Stomach smooth muscle (tissue), 2 donors: ENCODE results near the gene ADAMTS8.

Experiments used
- H3K27ac ChIP-seq: one replicate; pipeline ENCODE4 v1.7.0; 2013; ENCODE audit warnings: mild to moderate bottlenecking, low read length, inconsistent platforms
- H3K27me3 ChIP-seq, 2 donors: one replicate each; pipeline ENCODE4 v1.7.0; 2013; ENCODE audit warnings: low read length in 2 of 2; ENCODE audit not compliant: insufficient read depth in 2 of 2, control insufficient read depth in 1 of 2
- H3K36me3 ChIP-seq, 2 donors: one replicate each; pipeline ENCODE4 v1.7.0; 2013; ENCODE audit warnings: low read length in 2 of 2; ENCODE audit not compliant: control insufficient read depth in 2 of 2, insufficient read depth in 2 of 2
- H3K4me1 ChIP-seq: one replicate; pipeline ENCODE4 v1.7.0; 2013; ENCODE audit warnings: low read length; ENCODE audit not compliant: control insufficient read depth, insufficient read depth
- H3K4me3 ChIP-seq, 2 donors: one replicate each; pipeline ENCODE4 v1.7.0; 2013; ENCODE audit warnings: low read length in 2 of 2
- H3K9ac ChIP-seq, 2 donors: one replicate each; pipeline ENCODE4 v1.7.0; 2013; ENCODE audit warnings: low read length in 2 of 2, mild to moderate bottlenecking in 1 of 2
- H3K9me3 ChIP-seq, 2 donors: one replicate each; pipeline ENCODE4 v1.7.0; 2013; ENCODE audit warnings: low read length in 2 of 2; ENCODE audit not compliant: control insufficient read depth in 2 of 2
- donor health status: healthy.
- donor health status: Pancreatic carcinoma.

ADAMTS8 gene

DNA sequence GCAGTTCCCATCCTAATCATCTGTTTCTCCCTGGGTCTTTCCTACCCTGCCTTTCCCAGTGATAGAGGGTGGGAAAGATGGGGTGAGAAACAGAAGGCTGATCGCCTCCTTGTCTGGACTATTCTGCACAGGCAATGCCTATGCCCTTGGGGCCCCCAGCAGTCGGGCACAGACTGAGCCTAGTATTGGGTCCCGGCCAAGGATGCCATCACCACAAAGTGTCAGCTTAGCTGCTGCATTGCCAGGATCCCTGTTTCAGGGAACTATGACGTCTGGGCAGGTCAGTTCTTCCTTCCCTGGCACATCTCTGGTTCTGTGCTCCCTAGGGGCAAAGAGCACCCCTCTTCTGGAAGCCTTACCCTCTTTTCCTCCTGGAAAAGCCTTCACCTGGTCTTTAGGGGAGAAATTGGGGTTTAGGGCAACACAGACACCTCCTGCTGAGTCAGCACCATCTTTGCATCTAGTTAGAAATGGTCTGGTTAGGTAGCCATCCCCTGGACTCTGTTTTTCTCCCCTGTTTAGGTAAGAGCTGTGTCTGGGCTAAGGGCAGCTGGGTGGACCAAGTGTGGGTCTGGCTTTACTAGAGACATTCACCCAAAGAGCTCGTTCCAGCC, 2.1 kb downstream of the ADAMTS8 start:
- H3K4me1 ChIP-seq = peaks cover 28% of the 10 kb centered on the region
- no peaks in the 10 kb centered on the region for H3K9me3 ChIP-seq
- H3K36me3 ChIP-seq = no peaks in the 10 kb centered on the region
- peak overlapping the region in 1 of 2 donors; percentile 76 for H3K9ac ChIP-seq
- H3K27me3 ChIP-seq = no peaks in the 10 kb centered on the region
- H3K27ac ChIP-seq = no peak overlapping the region
- H3K4me3 ChIP-seq = peak overlapping the region; percentile 64 to 70

DNA sequence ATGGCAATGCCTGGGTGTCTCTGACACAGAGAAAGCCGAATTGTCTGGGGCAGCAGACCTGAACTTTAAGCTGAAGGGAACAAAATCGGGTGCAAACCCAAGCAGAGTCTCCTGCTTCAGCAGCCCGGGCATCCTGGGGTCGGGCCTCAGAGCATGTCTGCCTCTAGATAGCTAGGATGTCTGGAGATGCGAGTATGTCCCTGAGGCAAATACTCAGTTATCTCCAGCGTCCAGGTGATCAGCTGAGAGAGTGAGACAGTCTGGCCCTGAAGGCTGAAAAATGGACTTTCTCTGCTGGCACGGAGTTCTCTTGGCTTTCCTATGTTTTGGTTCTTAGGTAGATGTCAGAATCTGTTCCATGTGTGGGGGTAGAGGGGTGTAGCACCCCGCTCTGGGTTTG, 3.3 kb downstream of the ADAMTS8 start:
- Histone ChIP-seq H3K4me1 (peaks cover 39% of the 10 kb centered on the region), H3K36me3 (no peaks in the 10 kb centered on the region), H3K27ac (no peak overlapping the region), H3K27me3 (no peaks in the 10 kb centered on the region), H3K9ac (no peak overlapping the region), H3K4me3 (no peak overlapping the region), H3K9me3 (no peaks in the 10 kb centered on the region)

DNA sequence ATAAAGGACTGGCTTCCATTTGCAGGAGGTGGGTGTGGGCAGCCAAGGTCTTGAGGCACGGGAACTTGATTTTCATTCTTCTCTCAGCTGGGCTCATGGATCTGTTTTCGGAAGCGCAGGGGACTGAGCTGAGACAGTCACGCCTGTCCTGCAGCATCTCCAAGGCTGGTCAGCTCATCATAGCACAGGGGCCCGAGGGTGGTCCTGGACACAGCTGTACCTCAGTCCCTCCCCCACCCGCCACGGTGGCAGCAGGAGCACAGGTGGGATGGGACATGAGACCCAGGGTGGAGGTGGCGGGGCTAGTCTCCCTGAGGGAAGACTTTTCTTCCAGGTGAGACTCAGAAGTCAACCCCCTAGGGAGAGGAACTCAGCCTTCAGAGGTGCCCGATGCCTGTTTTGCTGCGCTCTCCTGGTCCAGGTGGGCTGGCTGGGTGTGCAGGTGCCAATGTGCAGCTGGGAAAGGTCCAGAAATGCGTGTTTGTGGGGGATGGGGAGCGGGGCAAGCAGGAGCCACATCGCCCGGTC, 3.7 kb downstream of the ADAMTS8 start:
- H3K27ac ChIP-seq = no peak overlapping the region

DNA sequence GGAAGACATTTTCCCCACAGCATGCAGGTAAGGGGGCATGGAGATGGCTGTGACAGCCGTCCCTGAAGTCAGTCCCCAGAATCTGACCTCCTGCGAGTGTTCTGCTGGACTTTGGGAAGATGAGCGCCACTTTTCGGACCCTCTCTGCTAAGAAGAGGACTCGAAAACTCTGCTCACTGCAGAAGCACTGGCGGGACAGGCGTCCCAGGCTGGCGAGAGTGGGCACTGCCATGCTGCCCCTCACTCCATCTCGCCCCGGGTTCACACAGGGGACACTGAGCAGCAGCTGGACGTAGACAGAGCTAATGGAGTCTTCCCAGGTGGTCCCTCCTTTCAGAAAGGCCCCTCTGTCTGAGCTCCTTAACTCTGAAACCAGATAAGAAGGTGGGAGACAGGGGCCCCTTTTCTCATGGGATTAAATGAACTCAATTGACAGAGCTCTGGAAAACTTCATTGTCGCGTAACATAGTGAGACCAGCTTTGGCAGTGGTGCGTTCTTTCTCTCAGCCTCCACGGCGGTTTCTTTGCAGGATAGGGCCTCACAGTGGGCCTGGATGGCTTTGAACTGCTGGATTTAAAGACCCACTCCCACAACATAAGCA, 4.8 kb downstream of the ADAMTS8 start:
- H3K4me1 ChIP-seq = peaks cover 40% of the 10 kb centered on the region
- H3K4me3 ChIP-seq = no peak overlapping the region
- no peaks in the 10 kb centered on the region for H3K9me3 ChIP-seq
- H3K27me3 ChIP-seq = no peaks in the 10 kb centered on the region
- no peak overlapping the region for H3K27ac ChIP-seq
- no peak overlapping the region for H3K9ac ChIP-seq
- no peaks in the 10 kb centered on the region for H3K36me3 ChIP-seq

More for the DNA sequence above, 3.7 kb downstream of the ADAMTS8 start:
- Histone ChIP-seq H3K36me3 (no peaks in the 10 kb centered on the region), H3K27me3 (no peaks in the 10 kb centered on the region), H3K4me3 (no peak overlapping the region), H3K9me3 (no peaks in the 10 kb centered on the region), H3K9ac (no peak overlapping the region), H3K4me1 (peaks cover 43% of the 10 kb centered on the region)

DNA sequence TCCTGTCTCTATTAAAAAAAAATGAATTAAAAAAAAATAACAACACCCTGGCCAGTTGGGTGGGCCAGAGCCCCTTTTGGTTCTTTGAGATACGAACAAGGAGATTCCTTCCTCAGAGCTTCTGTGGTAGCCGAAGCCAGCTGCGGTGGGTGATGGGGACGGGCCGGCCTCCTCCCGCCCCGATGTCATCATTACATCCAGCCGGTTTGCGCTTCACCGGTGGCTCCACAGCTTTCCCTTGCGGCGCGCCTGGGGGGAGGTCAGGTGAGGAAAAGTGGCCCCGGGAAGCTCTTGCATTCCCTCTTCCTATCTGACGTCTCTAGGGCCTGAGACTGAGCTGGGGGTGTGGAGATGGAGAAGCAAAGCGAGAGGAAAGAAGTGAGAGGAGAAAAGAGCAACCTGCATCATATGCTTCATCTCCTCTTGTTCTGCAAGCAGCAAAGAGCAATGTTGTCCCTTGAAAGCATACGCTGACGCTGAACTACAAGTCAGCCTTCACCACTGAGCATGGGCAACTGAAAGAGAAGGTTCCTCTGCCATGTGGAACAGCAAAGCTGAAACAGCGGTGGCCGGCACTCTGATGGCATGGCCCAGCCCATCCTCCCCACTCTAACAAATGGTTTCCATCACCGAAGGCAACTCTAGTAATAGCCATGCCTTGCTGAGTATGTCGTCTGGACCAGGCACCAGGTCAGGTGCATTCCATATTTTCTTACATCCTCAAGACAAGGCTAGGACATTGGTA, 6.0 kb downstream of the ADAMTS8 start:
- Histone ChIP-seq H3K9me3 (no peaks in the 10 kb centered on the region), H3K4me1 (peaks cover 38% of the 10 kb centered on the region), H3K27ac (no peak overlapping the region), H3K9ac (no peak overlapping the region), H3K4me3 (no peak overlapping the region), H3K27me3 (no peaks in the 10 kb centered on the region), H3K36me3 (no peaks in the 10 kb centered on the region)

DNA sequence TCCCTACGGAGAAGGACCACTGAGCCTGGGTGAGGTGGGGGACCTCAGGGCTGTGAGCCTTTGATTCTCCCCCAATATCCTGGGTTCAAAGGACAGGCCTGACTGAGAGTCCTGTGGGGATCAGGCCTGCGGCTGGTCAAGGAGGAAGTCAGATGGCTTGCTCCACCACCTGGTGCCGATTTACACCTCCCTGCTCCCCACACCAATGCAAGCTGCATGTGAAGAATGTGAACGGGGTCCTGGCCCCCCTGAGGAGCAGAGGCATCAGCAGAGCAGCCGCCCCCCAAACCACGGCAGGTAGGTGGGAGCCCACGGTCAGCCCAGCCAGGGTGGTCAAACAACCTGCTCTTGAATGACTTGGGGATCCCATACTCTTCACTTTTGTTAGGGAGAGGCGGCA, 6.7 kb downstream of the ADAMTS8 start:
- H3K27me3 ChIP-seq = no peaks in the 10 kb centered on the region
- no peaks in the 10 kb centered on the region for H3K36me3 ChIP-seq
- H3K4me3 ChIP-seq = no peak overlapping the region
- H3K9me3 ChIP-seq = no peaks in the 10 kb centered on the region
- H3K9ac ChIP-seq = no peak overlapping the region
- no peak overlapping the region for H3K27ac ChIP-seq
- peaks cover 31% of the 10 kb centered on the region for H3K4me1 ChIP-seq

DNA sequence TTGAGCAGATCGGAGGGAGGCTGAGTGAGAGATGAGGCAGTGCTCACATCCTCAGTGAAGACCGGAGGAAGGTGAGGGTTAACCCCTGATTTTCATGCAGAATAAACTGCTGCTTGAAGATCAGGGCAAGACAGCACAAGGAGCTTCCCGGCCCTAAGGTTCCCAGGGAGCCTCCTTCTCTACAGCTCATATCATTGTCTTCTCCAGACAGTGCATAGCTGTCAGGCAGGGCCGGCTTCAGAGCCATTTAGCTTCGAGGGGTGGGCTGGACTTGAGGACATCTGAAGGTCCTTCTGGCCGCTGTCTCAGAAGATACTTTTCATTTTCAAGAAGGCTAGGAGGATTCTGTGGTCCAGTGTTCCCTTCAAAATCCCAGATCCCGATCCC, 7.2 kb downstream of the ADAMTS8 start:
- Histone ChIP-seq H3K9me3 (no peaks in the 10 kb centered on the region), H3K9ac (no peak overlapping the region)

DNA sequence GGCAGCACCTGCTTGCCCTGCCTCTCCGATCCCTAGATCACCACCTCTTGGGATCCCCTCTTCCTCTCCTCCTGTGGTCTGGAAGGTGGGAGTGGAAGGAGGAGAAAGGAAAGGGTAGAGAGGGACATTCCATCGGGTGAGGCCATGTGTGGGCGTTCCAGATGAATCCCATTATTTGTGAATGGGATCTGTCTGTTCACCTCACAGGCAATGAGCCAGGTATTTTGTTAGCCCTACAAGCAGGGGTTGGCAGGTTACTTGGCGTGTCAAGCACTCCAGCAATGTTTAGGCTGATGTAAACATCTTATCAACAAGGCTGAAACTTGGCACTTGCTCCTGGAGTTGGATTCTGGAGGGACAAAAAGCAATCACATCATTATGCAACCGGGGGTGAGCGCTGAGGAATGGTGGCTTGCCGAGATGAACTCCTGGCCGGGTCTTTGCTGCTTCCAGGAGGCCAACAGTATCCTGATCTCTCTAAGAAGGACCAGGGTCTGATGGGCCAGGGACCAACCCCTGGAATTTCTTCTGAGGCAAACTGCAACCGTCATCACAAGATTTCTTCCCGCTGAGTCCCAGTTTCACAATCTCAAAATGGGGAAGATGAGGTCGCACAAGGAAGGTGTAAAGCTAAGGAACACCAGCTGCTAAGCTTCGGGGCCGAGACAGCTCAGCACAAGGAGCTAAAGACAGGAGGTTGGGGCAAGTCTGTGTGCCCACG, 7.8 kb downstream of the ADAMTS8 start:
- H3K27me3 ChIP-seq = no peaks in the 10 kb centered on the region
- H3K9me3 ChIP-seq = no peaks in the 10 kb centered on the region
- H3K36me3 ChIP-seq = no peaks in the 10 kb centered on the region
- H3K27ac ChIP-seq = no peak overlapping the region
- H3K9ac ChIP-seq = no peak overlapping the region
- peak overlapping the region in 1 of 2 donors; percentile 29 for H3K4me3 ChIP-seq
- H3K4me1 ChIP-seq = peaks cover 23% of the 10 kb centered on the region

More for the DNA sequence above, 7.2 kb downstream of the ADAMTS8 start:
- H3K4me1 ChIP-seq = peaks cover 26% of the 10 kb centered on the region
- no peaks in the 10 kb centered on the region for H3K36me3 ChIP-seq
- no peak overlapping the region for H3K4me3 ChIP-seq
- H3K27me3 ChIP-seq = no peaks in the 10 kb centered on the region
- H3K27ac ChIP-seq = no peak overlapping the region

DNA sequence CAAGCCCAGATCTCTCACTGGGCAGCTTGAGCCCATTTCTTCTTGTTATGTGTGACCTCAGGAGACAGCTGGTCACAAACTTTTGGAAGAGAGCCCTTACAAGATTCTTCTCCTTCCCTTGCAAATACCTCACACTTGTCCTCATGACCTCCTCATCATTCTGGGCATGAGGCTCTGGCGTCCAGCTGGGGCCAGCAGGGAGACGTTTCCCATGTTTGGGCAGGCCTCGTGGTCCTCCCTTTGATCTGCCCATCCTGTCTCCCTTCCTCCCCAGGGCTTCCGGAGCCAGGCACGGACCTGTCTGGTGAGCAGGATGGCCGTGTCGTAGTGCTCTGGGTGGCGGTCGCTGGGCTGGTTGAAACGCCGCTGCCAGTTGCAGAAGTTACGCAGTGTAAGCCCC, 9.7 kb downstream of the ADAMTS8 start:
- Histone ChIP-seq H3K27ac (no peak overlapping the region), H3K4me1 (peaks cover 24% of the 10 kb centered on the region), H3K9me3 (no peaks in the 10 kb centered on the region), H3K36me3 (no peaks in the 10 kb centered on the region), H3K4me3 (no peak overlapping the region), H3K27me3 (no peaks in the 10 kb centered on the region), H3K9ac (no peak overlapping the region)

DNA sequence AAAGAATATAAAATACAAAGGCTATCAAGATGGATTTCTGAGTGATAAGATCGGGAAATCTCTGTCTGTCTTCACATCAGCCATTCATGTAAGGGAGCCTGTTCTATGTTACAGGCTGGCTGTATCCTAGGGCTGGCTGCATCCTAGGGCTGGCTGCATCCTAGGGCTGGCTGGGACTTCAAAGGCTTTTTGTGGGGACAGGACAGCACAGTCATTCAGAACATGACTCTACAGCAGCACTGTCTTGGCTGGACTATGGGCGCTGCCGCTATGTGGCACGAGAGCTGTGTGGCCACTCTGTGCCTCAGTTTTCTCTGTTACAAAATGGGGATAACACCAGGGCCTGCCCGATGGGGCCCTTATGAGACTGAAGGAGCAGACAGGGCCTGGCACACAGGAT, 10.2 kb downstream of the ADAMTS8 start:
- no peaks in the 10 kb centered on the region for H3K9me3 ChIP-seq
- no peak overlapping the region for H3K27ac ChIP-seq
- no peaks in the 10 kb centered on the region for H3K36me3 ChIP-seq
- H3K9ac ChIP-seq = no peak overlapping the region
- H3K4me1 ChIP-seq = peaks cover 30% of the 10 kb centered on the region
- no peak overlapping the region for H3K4me3 ChIP-seq
- H3K27me3 ChIP-seq = no peaks in the 10 kb centered on the region
